ENCODE results near the gene PGLYRP2. TPM values are rescaled to one million over a fixed set of nuclear protein-coding genes. Genes with fewer than 3 reads are reported as not detected.
"Not testable (repeated sequence)": the region's sequence is repeated elsewhere in the genome, so short reads cannot be mapped to it uniquely, and the experiment has no call there.

Gene PGLYRP2
- total and polyA plus RNA-seq, 9 of the 15 experiments (the other 6 are each of a cell fraction or from before 2014, with no cell fraction given) = not detected

- POLR2A ChIA-PET = interaction anchor here (0.6 kb wide), 2 partner anchors 8 to 67 kb away, joined by 3 to 4 read pairs; no protein-coding TSS in a partner anchor
- peaks cover 0 to 8% of the 10 kb centered on the region in 2 experiments; a peak in 2 of 5 replicates for H3K4me1 ChIP-seq (replicated peaks in 1 of 2; ENCODE audit: control insufficient read depth in 2 of 2, insufficient read depth in 2 of 2, low read length in 2 of 2)
- TF ChIP-seq HLTF (IDR thresholded peaks at IDR 0.05) (no peak), RBM39 (optimal IDR thresholded peaks at IDR 0.05; ENCODE audit: low read depth, low read length) (no peak), ZNF449 (CRISPR knock-in tag; IDR thresholded peaks at IDR 0.05) (no peak), SMARCA4 (IDR thresholded peaks at IDR 0.05) (no peak), KDM5B (IDR thresholded peaks at IDR 0.05; ENCODE audit: insufficient replicate concordance, low read depth, low read length) (no peak), GABPB1 (CRISPR knock-in tag; IDR thresholded peaks at IDR 0.05) (no peak), MAFG (tag; conservative IDR thresholded peaks at IDR 0.05) (no peak), ZNF239 (CRISPR knock-in tag; IDR thresholded peaks at IDR 0.05) (no peak), ELF2 (CRISPR knock-in tag; IDR thresholded peaks at IDR 0.05) (no peak), PREB (CRISPR knock-in tag; IDR thresholded peaks at IDR 0.05) (no peak), POLR3A (IDR thresholded peaks at IDR 0.05; ENCODE audit: borderline replicate concordance, extremely low read depth, insufficient read depth, insufficient read length) (no peak), HNRNPK (IDR thresholded peaks at IDR 0.05; ENCODE audit: low read depth, low read length, poor library complexity, severe bottlenecking) (no peak)
- no peak overlapping the region for H3K9ac ChIP-seq (ENCODE audit: insufficient read depth in 1 of 2, low read depth in 2 of 2, low read length in 2 of 2)
- no peak overlapping the region for H2AFZ ChIP-seq (ENCODE audit: low read depth, low read length)
- no peaks in the 10 kb centered on the region for H3K79me2 ChIP-seq (ENCODE audit: control insufficient read depth, insufficient read depth, low read length)
- FAIRE-seq (no peak), ATAC-seq (no peak), DNase-seq (ENCODE audit: extremely low read depth in 1 of 4, low spot score in 3 of 4) (no peak)
- no peaks in the 10 kb centered on the region for H3K36me3 ChIP-seq (ENCODE audit: control insufficient read depth, insufficient read depth, low read length)
- H3K9me1 ChIP-seq (ENCODE audit: control insufficient read depth, insufficient read depth, low read length) = no peaks in the 10 kb centered on the region
- CTCF ChIA-PET (ENCODE audit: low intra/inter-chr PET ratio) = no interaction called here
- peaks cover 7 to 24% of the 10 kb centered on the region in 2 experiments; a peak in 4 of 5 replicates for H3K27me3 ChIP-seq (ENCODE audit: control insufficient read depth in 2 of 2, insufficient read depth in 2 of 2, low read length in 2 of 2)
- H3K4me2 ChIP-seq (ENCODE audit: insufficient read depth, low read length) = no peak overlapping the region
- H3K4me3 ChIP-seq = no peak overlapping the region
- in situ Hi-C loops (cut with MboI) = no loop called here
- no peaks in the 10 kb centered on the region for H3K9me3 ChIP-seq (replicated peaks; ENCODE audit: control insufficient read depth, insufficient read depth, low read depth, low read length)
- no peaks in the 10 kb centered on the region; the same call in 1 of the 2 replicates for H4K20me1 ChIP-seq (replicated peaks; ENCODE audit: control insufficient read depth, insufficient read depth, low read length)
- 0% methylated on average over 4 of the region's 4 CpGs for WGBS (ENCODE audit: insufficient coverage, low coverage, missing lambda C conversion rate)
- no peak overlapping the region for H3K27ac ChIP-seq (ENCODE audit: extremely low read depth, low read depth, low read length)
- intact Hi-C loops (cut with micrococcal nuclease) = no loop called here
- no TSS peak for BruUV-seq (replicated peaks)
Observed at GRCh38 chr19:15475169-15475568, 4.1 kb downstream of the PGLYRP2 start.

- POLR2A ChIA-PET = interaction anchor here (0.7 kb wide), 1 partner anchor 1267 kb away, joined by 3 read pairs; no protein-coding TSS in a partner anchor
- 2% methylated on average over 4 of the region's 4 CpGs for WGBS (ENCODE audit: insufficient coverage, low coverage, missing lambda C conversion rate)
- CTCF ChIA-PET (ENCODE audit: low intra/inter-chr PET ratio) = not testable (repeated sequence)
Observed at GRCh38 chr19:15473821-15474220, 5.5 kb downstream of the PGLYRP2 start.

More at GRCh38 chr19:15473821-15474220, 5.5 kb downstream of the PGLYRP2 start:
- in situ Hi-C loops (cut with MboI); DNase-seq (ENCODE audit: extremely low read depth in 1 of 4, low spot score in 3 of 4); ATAC-seq; H3K79me2 ChIP-seq (ENCODE audit: control insufficient read depth, insufficient read depth, low read length); H2AFZ ChIP-seq (ENCODE audit: low read depth, low read length); H3K27ac ChIP-seq (ENCODE audit: extremely low read depth, low read depth, low read length); H3K4me2 ChIP-seq (ENCODE audit: insufficient read depth, low read length); H3K36me3 ChIP-seq (ENCODE audit: control insufficient read depth, insufficient read depth, low read length); H3K9me3 ChIP-seq (replicated peaks; ENCODE audit: control insufficient read depth, insufficient read depth, low read depth, low read length); intact Hi-C loops (cut with micrococcal nuclease); FAIRE-seq; BruUV-seq (replicated peaks); H4K20me1 ChIP-seq (replicated peaks; ENCODE audit: control insufficient read depth, insufficient read depth, low read length); H3K9ac ChIP-seq (ENCODE audit: insufficient read depth in 1 of 2, low read depth in 2 of 2, low read length in 2 of 2); H3K9me1 ChIP-seq (ENCODE audit: control insufficient read depth, insufficient read depth, low read length); H3K4me3 ChIP-seq: not testable (repeated sequence)
- peaks cover 7 to 30% of the 10 kb centered on the region in 2 experiments; a peak in 4 of 5 replicates for H3K27me3 ChIP-seq (ENCODE audit: control insufficient read depth in 2 of 2, insufficient read depth in 2 of 2, low read length in 2 of 2)
- H3K4me1 ChIP-seq (replicated peaks in 1 of 2; ENCODE audit: control insufficient read depth in 2 of 2, insufficient read depth in 2 of 2, low read length in 2 of 2) = peaks cover 0 to 16% of the 10 kb centered on the region in 2 experiments; a peak in 2 of 5 replicates
